ENCODE data around the gene PCDHGA4.
"Not testable (repeated sequence)": the region's sequence is repeated elsewhere in the genome, so short reads cannot be mapped to it uniquely, and the experiment has no call there.

Gene PCDHGA4

GRCh38 chr5:141384471-141385267 is 29.8 kb downstream of the PCDHGA4 start:
- DNase-seq: no peak

- DNase-seq: not testable (repeated sequence)
Measured at GRCh38 chr5:141387557-141388311, 32.9 kb downstream of the PCDHGA4 start, which contains the start of gene PCDHGB4. Gene PCDHGB4 (plus strand): TSS chr5:141387698. CDS start chr5:141387885, 187 bp downstream.

GRCh38 chr5:141388661-141389060 is 33.8 kb downstream of the PCDHGA4 start:
- DNase-seq: no peak

- DNase-seq: no peak
Measured at GRCh38 chr5:141389153-141390042, 34.6 kb downstream of the PCDHGA4 start.

- DNase-seq: no peak
Measured at GRCh38 chr5:141392429-141393198, 37.8 kb downstream of the PCDHGA4 start, which contains the start of gene PCDHGA8. Gene PCDHGA8 (plus strand): TSS chr5:141392633. CDS start chr5:141392814, 181 bp downstream.

GRCh38 chr5:141393267-141393666 is 38.4 kb downstream of the PCDHGA4 start:
- no peak for DNase-seq

GRCh38 chr5:141394401-141395187 is 39.8 kb downstream of the PCDHGA4 start:
- DNase-seq: not testable (repeated sequence)

GRCh38 chr5:141397756-141398551 is 43.1 kb downstream of the PCDHGA4 start, which contains the start of gene PCDHGB5:
Gene PCDHGB5 (plus strand): TSS chr5:141397947. CDS start chr5:141398128, 181 bp downstream.
- peak; percentile 25 for DNase-seq

GRCh38 chr5:141398608-141399007 is 43.8 kb downstream of the PCDHGA4 start:
- DNase-seq: no peak

GRCh38 chr5:141399555-141400258 is 44.9 kb downstream of the PCDHGA4 start:
- DNase-seq: no peak

- no peak for DNase-seq
Measured at GRCh38 chr5:141402553-141403243, 47.9 kb downstream of the PCDHGA4 start, which contains the start of gene PCDHGA9. Gene PCDHGA9 (plus strand): TSS chr5:141402778. CDS start chr5:141402953, 175 bp downstream.

GRCh38 chr5:141403387-141403786 is 48.6 kb downstream of the PCDHGA4 start:
- DNase-seq: no peak
